Epidermal melanocyte (primary cell): ENCODE data around the gene PVALEF.
"Not testable (repeated sequence)": the region's sequence is repeated elsewhere in the genome, so short reads cannot be mapped to it uniquely, and the experiment has no call there.

ENCODE experiments used
- DNase-seq: peaks from one replicate; pipeline ENCODE4 v3.0.0; 2011; ENCODE audit warnings: low spot score; ENCODE audit not compliant: insufficient read length

PVALEF gene

DNA sequence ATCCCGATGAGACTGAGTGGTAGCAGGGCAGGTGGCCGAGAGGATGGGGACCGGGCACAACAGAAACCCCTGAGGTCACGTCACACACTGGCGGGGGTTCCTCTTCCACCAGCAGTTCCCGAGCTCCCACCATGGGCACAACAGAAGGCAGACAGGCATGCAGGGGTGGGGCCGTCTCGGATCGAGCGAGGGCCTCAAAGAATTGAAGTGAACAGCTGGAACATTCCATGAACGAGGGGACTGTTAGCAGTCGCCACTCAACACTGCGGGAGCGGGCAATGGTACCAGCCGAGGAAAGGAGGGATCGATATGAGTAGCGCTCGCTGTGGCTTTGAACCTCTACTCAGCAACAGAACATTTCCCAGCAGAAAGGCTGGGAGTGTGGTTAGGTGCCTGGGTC lies 52.2 kb downstream of the PVALEF start:
- no peak for DNase-seq

DNA sequence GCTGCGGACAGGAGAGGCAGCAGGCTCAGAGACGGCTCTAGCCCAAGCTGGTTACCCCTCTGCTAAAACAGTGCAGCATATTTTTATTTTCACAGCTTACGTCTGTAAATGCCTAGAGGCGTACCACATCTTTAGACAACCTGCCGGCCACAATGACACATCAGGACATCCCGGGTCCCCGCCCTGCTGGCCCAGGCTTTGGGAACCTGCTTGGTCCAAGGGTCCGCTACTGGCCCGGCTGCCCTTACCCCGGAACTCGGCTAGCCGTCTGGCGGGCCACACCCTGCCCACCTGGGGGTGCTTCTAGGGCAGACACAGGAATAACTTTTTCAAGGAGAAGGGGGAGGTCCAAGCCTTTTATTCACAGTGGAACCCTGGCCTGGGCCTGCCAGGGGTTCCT lies 53.2 kb downstream of the PVALEF start:
- no peak for DNase-seq

DNA sequence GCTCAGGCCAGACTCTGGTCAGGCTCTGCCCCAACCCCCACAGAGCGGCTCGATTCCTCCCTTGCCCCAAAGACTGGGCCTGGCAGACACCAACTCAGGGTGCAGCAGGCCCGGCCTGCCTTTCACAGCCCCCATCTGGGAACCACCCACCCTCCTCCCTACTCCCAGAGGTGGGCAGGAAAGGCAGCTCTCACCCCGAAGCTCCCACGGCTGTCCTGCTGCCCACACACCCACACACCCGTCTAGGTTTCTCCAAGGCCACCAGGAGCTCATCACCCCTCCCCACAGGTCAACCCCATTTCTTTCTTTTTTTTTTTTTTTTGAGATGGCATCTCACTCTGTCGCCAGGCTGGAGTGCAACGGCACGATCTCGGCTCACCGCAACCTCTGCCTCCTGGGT lies 53.7 kb downstream of the PVALEF start:
- no peak for DNase-seq

DNA sequence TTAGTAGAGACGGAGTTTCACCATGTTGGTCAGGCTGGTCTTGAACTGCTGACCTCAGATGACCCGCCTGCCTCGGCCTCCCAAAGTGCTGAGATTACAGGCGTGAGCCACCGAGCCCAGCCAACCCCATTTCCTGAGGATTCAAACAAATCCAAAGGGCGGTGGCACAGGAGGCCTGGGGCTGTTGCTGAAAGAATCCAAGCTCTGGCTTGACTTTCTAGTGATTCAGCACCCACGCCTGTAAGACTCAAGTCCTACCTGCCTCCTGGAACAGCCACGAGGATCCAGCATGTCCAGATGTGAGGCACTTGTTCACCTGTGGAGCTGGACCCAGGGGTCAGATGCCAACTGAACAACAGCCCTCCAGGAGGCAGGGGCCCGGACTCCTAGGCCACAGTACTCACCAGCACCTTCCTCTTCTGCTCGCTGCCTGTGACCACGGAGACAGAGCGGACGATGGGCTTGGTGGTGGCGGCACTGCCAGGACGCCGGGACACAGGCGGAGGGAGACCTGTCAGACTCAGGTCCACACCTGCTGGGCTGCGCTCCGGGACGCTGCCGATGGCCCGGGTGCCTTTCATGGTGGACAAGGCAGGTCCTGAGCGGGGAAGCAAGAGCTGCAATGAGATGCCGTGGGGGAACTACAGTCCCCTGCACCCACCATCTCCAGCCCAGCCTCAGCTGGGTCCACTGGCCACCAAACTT lies 54.3 kb downstream of the PVALEF start:
- no peak for DNase-seq

DNA sequence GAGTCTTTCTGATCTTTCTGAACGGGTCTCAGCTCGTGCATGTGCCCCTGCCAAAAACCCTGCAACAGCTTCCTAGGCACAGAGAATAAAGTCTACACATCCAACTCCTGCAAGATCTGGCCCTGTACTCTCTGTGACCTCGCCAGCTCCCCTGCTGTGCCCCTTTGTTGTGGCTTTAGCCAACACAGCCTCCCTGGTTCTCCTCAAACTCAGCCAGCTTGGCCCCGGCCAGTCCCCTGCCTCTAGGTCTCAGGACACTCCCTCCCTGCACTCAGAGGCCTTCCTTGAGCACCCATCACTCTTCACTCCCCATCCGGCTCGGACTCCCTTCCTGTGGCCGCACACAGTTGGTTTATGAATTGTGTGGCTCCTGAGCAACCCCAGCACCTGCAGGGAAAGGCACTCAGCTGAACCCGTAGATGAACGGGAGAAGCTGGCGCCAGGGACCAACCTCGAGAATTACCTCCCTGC lies 56.1 kb downstream of the PVALEF start:
- DNase-seq = no peak

DNA sequence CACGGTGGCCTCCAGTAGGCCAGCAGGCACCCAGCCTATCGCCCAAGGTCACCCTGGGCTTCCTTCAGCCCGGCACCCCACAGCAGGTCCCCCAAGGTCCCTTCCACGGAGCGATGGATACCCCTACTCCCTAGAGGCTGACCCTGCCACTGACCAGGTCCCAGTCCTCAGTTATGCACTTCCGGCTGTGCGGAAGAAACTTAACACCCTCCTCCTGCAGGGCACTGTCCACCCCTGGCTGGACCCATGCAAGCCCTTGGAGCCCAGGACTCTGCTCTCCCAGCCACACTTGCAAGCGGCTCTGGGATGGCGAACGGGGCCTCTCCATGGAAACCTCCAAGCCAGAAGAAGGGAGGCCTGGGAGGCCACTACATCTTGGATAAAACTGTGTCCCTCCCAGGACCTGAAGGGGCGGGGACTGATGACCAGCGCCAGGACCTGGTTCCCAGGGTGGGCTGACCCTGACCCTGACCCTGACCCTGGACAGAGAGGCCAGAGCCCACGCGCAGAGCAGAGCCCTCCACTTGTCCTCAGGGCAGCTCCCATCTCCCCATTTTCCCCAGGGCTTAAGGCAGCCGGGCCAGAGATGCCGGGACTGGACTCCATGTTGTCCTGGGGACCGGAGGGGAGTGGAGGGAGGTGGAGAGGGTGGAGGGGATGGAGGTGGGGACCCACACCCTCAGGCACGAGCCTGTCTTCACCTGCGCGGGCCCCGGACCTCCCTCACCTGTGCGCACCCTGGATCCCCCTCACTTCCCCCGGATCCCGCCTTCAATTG lies 56.7 kb downstream of the PVALEF start:
- DNase-seq = no peak

DNA sequence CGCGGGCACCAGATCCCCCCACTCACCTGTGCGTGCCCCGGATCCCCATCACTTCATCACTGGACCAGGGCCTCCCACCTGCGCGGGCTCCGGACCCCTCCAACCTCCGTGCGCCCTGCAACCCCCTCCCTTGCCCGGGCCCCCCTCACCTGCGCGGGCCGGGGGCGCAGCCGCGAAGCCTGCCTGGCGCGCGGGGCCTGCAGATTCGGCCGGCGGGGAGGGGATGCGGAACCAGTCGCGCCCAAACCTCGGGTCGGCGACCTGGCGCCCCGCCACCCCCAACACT lies 57.3 kb downstream of the PVALEF start:
- no peak for DNase-seq

DNA sequence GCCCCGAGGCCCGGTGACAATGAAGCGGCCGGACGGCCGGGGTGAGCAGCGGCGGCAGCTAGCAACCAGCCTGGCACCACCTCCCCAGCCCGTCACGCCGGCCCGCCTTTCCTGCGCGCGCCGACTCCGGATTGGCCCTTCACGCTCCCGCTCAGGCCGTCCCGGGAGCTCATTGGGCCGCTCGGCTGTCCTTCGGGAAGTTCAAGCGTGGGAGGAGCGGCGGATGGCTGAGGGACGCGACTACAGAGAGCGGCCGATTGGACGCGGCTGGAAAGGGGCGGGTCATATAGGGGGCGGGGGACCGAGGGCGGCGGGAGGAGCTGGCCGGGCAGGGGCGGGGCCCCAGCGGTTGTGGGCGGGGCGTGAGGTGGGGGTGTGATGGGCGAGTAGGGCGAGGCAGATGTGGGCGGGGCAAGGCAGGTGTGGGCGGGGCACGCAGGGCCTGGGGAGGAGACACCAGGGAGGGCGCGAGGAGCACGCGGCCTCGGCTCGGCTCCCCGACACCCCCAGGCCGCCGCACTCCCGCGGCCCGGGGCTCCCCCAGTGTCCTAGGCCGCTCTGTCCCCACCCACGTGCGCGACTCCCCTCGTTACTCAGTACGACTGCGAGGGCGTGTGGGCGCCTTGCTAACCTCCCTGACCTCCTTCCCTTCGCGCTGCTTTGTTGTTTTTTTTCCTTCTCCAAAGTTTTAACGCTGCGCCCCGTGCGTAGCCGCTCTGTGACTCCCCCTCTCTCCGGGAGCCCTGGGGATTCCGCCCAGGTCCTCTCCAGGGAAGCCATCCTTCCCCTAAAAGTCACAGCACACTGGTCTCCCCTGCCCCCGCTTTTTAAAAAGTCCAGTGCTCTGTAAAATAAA lies 57.8 kb downstream of the PVALEF start, which contains the start of gene CEP131:
Gene CEP131, minus strand, starts transcription at position 60 of the 856 bp plus-strand sequence. CDS start 2,909 bp downstream, outside the sequence.
- peak; percentile 100 for DNase-seq

DNA sequence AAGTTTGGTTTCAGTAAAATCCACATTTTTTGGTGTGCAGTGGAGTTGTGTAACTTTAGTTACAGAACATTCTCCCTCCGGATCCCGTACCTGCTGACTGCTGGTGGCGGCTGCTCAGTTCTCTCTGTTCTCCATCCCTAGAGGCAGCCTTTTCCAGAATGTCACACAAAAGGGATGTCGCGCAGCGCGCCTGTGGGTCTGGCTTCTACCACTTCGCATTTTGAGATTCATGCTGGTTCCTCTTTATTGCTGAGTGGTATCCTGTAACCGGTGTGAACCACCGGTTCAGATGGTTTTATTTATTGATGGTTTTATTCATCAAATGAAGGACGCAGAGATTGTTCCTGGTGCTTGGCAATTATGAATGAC lies 58.4 kb downstream of the PVALEF start:
- DNase-seq = no peak

DNA sequence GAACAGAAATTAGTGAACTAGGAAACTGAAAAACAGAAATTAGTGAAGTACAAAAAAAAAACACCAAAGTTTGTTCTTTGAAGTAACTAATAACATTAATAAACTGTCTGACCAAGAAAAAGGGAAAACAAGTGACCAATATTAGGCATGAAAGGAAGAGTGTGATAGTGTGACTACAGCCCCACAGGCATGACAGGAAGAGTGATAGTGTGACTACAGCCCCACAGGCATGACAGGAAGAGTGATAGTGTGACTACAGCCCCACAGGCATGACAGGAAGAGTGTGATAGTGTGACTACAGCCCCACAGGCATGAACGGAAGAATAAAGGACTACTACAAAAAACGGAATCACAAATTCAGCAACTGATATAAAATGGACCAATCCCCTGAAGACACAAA lies 62.3 kb downstream of the PVALEF start:
- DNase-seq = not testable (repeated sequence)

DNA sequence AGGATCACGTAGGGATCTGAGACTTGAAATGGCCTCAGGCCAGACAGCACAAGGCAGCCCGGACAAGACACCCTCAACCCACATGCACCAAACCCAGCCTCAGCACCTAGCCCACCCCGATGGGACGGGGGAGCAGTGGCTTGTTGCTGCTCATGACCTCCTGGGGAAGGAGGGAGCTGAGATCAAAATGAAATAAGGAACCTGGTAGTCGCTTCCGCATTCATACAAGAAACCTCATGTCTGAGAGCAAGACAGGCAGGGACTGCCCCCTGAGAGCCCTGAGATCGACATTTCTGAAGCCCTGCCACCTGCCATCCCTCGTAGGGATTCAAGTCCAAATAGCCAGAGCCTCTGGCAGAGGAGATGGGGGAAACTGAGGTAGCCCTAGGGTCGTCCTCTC lies 63.1 kb downstream of the PVALEF start:
- DNase-seq = no peak

DNA sequence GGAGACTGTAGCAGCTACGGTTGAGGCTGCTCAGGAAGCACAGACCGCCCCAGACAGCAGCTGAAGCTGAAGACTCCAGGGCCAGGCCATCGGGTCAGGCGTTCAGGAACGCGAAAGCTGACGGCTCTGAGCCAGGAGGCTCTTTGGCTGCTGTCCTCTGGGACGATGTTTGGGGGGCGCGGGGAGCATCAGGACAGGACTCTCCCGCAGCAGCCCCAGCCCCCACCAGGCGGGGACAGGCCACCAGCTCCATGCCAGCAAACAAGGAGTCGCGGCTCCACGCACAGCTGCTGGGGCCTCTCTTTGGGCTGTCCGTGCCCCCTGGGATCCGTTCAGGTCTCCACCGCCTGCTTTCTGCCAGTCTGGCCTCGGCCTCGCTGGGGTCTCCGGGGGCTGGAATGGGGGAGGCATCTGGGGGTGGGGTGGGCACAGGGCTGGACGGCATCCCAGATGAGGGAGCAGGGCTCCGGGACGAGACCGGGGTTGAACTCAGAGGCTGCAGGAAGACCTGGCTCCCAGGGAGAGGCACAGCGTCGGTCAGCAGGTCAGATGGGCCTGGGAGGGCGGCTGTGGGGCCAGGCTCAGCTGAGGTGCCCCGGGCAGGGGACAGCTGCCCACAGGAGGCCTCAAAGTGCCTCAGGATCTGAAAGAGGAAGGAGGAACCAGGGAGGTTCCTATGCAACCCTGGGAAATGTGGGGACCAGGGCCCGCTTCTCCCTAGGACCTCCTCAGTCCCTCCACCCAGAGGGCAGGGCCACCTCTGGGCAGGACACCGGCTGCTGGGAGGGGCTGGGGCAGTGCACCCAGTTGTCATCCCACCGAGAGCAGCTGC lies 63.7 kb downstream of the PVALEF start:
- no peak for DNase-seq

DNA sequence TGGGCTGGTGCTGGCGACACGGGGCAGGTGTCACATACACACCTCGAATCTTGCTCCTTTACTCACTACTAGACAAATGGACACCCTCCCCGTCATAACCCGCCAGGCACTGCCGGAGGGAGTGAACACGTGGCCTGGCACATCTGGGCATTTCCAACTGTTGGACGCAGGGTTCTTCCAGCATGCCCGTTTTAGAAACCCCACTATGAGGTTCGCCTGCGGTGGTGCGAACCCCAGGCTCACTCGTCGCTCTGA lies 64.3 kb downstream of the PVALEF start:
- no peak for DNase-seq

DNA sequence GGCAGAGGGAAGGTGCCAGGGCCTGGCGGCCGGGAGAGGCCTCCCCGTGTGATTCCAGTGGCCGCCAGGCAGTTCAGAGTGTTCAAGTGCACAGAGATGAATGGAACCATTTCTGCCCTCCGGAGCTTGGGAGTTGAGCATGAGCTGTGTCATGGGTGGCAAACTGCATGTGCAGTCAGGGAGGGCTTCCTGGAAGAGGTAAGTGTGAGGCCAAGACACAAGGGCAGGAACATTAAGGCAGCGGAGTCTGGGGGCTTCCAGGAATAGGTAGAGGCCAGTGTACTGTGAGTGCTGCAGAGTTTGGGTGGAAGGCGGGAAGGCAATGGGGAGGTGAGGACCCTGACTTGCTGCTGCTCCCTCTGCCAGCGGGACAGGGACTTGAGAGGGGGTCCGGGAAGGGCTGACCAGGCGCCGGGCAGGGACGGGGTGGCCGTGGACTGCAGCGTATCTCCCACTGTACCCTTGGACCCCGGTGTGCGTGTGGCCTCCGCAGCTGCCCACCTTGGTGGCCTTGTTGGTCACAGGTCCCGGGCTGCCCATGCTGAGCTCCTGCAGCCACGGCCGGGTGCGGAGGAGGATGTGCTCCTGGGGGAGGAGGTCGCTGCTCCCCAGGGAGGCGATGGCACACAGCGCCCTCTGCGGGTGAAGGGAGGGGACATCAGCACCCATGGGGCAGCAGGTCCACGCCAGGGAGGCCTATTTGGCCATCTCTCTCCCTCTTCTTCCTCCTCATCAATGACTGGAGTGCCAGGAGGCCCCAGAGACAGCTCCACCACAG lies 64.9 kb downstream of the PVALEF start:
- no peak for DNase-seq

DNA sequence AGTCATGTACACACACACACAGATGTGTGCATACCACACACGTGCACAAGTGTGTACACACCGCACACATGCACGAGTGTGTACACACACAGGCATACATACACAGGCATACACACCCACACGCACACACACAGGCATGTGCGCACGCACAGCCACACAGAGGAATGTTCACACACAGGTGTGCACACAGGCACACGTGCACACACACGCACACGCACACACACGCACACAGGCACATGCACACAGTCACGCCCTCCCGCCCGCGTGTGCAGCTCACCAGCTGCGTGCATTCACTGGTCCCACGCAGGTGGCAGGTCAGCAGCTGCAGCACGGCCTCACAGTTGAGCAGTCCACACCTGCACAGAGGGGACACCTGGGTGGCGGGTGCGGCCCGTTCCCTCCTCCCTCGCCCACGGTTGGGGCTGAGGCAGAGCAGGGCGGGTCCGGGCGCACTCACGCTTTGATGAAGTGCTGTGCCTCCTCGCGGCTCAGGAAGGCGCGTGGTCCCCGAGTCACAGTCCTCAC lies 65.9 kb downstream of the PVALEF start:
- DNase-seq = no peak

DNA sequence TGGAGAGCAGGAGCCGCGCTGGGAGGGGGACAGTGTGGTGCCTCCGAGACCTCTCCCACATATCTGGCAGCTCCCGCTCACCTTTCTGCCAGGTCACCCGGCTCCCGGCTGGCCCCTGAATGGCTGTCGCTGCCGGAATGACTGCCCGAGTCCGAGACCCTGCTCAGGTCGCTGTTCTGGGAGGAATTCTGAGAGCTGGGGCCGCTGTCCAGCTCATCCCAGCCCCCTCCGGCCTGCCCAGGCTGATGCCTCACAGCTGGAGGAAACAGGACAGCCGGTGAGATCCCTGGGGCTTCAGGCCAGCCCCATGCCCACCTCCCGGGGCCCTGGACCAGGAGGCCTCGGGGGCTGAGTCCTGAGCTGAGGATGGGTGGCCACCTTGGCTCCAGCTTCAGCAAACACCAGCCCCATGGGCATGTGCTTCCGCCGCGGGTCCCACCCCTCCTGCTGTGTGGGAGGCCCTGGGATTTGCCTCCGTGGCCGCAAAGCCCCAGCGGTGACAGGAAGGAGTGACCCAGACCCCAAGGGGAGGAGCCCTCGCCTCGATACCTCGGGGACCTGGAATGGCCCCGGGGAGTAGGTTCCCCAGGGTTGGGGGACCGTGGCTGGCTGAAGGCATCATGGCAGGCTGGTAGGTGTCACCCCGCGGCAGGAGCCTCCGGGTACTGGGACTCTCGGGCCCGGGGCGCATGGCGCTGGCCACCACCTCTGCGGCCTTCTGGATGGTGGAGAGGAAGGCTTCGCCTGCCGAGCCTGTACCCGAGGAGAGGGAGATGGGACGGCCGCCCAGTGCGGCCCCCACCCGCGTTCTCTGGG lies 66.7 kb downstream of the PVALEF start:
- DNase-seq = no peak
